OCI-LY1 (cell line): Measurements from ENCODE around the gene KRTDAP.

Experiments
- H2AFZ ChIP-seq: fragments of 200-600 bp; sonication (generic), shearing (Covaris generic); 2 replicates; pipeline ENCODE4 v1.6.0; 2014; ENCODE audit warnings: antibody characterized with exemption, mild to moderate bottlenecking, low read length
- H3F3A ChIP-seq: fragments of 200-600 bp; sonication (generic), shearing (Covaris generic); 2 replicates; pipeline ENCODE4 v1.6.0; 2014; ENCODE audit warnings: mild to moderate bottlenecking, antibody characterized with exemption, low read length, moderate library complexity; ENCODE audit not compliant: insufficient read depth
- H3K27ac ChIP-seq: fragments of 200-600 bp; sonication (generic); 2 replicates; pipeline ENCODE4 v1.5.1; 2014; ENCODE audit warnings: low read length, mixed run types, mild to moderate bottlenecking, low read depth; ENCODE audit not compliant: poor library complexity, severe bottlenecking
- H3K27me3 ChIP-seq: fragments of 200-600 bp; sonication (generic); 2 replicates; pipeline ENCODE4 v1.6.0; 2014; ENCODE audit warnings: antibody characterized with exemption, mild to moderate bottlenecking, low read length, moderate library complexity; ENCODE audit not compliant: insufficient read depth
- H3K36me3 ChIP-seq: fragments of 200-600 bp; sonication (generic); 2 replicates; pipeline ENCODE4 v1.6.1; 2014; ENCODE audit warnings: mild to moderate bottlenecking, antibody characterized with exemption, low read length, moderate library complexity, mixed read lengths; ENCODE audit not compliant: insufficient read depth
- H3K4me1 ChIP-seq: fragments of 200-600 bp; sonication (generic); 2 replicates; pipeline ENCODE4 v1.5.1; 2014; ENCODE audit warnings: mild to moderate bottlenecking, low read length, moderate library complexity; ENCODE audit not compliant: insufficient read depth, severe bottlenecking
- H3K4me2 ChIP-seq: fragments of 200-600 bp; sonication (generic), shearing (Covaris generic); 2 replicates; pipeline ENCODE4 v1.6.1; 2014; ENCODE audit warnings: low read length
- H3K4me3 ChIP-seq: fragments of 200-600 bp; sonication (generic); 2 replicates; pipeline ENCODE4 v1.5.1; 2014; ENCODE audit warnings: low read length, low read depth, mild to moderate bottlenecking, mixed read lengths; ENCODE audit not compliant: poor library complexity, severe bottlenecking
- H3K79me2 ChIP-seq: fragments of 200-600 bp; shearing (Covaris generic); 2 replicates; pipeline ENCODE4 v1.6.1; 2016; ENCODE audit warnings: mixed run types, low read length, mixed read lengths; ENCODE audit not compliant: insufficient read depth
- H3K9ac ChIP-seq: fragments of 200-600 bp; sonication (generic), shearing (Covaris generic); 2 replicates; pipeline ENCODE4 v1.6.1; 2014; ENCODE audit warnings: mild to moderate bottlenecking, low read length, mixed read lengths
- H3K9me2 ChIP-seq: fragments of 200-600 bp; sonication (generic), shearing (Covaris generic); 2 replicates; pipeline ENCODE4 v1.6.1; 2014; ENCODE audit warnings: low read depth, mild to moderate bottlenecking, low read length, mixed read lengths
- H3K9me3 ChIP-seq: fragments of 200-600 bp; shearing (Covaris generic); 2 replicates; pipeline ENCODE4 v1.6.1; 2014; ENCODE audit warnings: low read length, mixed read lengths
- H4K20me1 ChIP-seq: fragments of 200-600 bp; sonication (generic), shearing (Covaris generic); 2 replicates; pipeline ENCODE4 v1.6.0; 2016; ENCODE audit warnings: mild to moderate bottlenecking, low read length; ENCODE audit not compliant: insufficient read depth
- CTCF ChIP-seq: fragments of 200-600 bp; sonication (generic), shearing (Covaris generic); IDR thresholded peaks from 2 replicates; pipeline ENCODE4 v1.5.1; 2017; ENCODE audit warnings: mild to moderate bottlenecking, antibody characterized with exemption, low read length, moderate library complexity, mixed read lengths
- EZH2 ChIP-seq: fragments of 200-600 bp; sonication (generic), shearing (Covaris generic); IDR thresholded peaks from 2 replicates; pipeline ENCODE4 v1.8.0; 2017; ENCODE audit warnings: borderline replicate concordance, mixed run types, mild to moderate bottlenecking, antibody characterized with exemption, low read length, moderate library complexity, mixed read lengths

KRTDAP gene

GRCh38 chr19:35455616-35456201 is 34.6 kb downstream of the KRTDAP start:
- Histone ChIP-seq H3K9me3 (no peaks in the 10 kb centered on the region), H4K20me1 (no peaks in the 10 kb centered on the region), H3K4me1 (no peaks in the 10 kb centered on the region), H3K79me2 (no peaks in the 10 kb centered on the region), H3K4me2 (no peak overlapping the region), H3F3A (no peaks in the 10 kb centered on the region), H2AFZ (no peak overlapping the region), H3K9ac (no peak overlapping the region), H3K36me3 (no peaks in the 10 kb centered on the region), H3K4me3 (no peak overlapping the region), H3K27ac (no peak overlapping the region), H3K27me3 (peaks cover 4% of the 10 kb centered on the region; the same call in 1 of the 2 replicates), H3K9me2 (no peaks in the 10 kb centered on the region)
- TF ChIP-seq CTCF = no peak
- no peak for TF ChIP-seq EZH2

GRCh38 chr19:35454663-35455062 is 35.6 kb downstream of the KRTDAP start:
- Histone ChIP-seq H4K20me1 (no peaks in the 10 kb centered on the region), H3K4me3 (no peak overlapping the region), H3K4me2 (no peak overlapping the region), H3K79me2 (no peaks in the 10 kb centered on the region), H3F3A (no peaks in the 10 kb centered on the region), H3K9ac (no peak overlapping the region), H3K9me2 (no peaks in the 10 kb centered on the region), H3K36me3 (no peaks in the 10 kb centered on the region), H3K4me1 (no peaks in the 10 kb centered on the region), H3K27ac (no peak overlapping the region), H3K27me3 (0 out of 2 replicates have a peak, but pooled peaks cover 6% of the 10 kb centered on the region), H3K9me3 (no peaks in the 10 kb centered on the region), H2AFZ (no peak overlapping the region)
- no peak for TF ChIP-seq EZH2
- TF ChIP-seq CTCF = no peak

GRCh38 chr19:35451338-35452096 is 38.7 kb downstream of the KRTDAP start:
- no peaks in the 10 kb centered on the region for H3F3A ChIP-seq
- peaks cover 13% of the 10 kb centered on the region; the same call in 1 of the 2 replicates for H3K27me3 ChIP-seq
- H3K9me3 ChIP-seq = no peaks in the 10 kb centered on the region
- no peak overlapping the region for H3K4me2 ChIP-seq
- H3K4me1 ChIP-seq = no peaks in the 10 kb centered on the region
- H3K79me2 ChIP-seq = no peaks in the 10 kb centered on the region
- no peak overlapping the region for H3K4me3 ChIP-seq
- no peak for TF ChIP-seq CTCF
- no peak for TF ChIP-seq EZH2
- H4K20me1 ChIP-seq = no peaks in the 10 kb centered on the region
- H3K27ac ChIP-seq = no peak overlapping the region
- H2AFZ ChIP-seq = no peak overlapping the region
- no peaks in the 10 kb centered on the region for H3K36me3 ChIP-seq
- no peaks in the 10 kb centered on the region for H3K9me2 ChIP-seq
- no peak overlapping the region for H3K9ac ChIP-seq
